ENCODE results near the gene STXBP6.

Gene STXBP6

DNA sequence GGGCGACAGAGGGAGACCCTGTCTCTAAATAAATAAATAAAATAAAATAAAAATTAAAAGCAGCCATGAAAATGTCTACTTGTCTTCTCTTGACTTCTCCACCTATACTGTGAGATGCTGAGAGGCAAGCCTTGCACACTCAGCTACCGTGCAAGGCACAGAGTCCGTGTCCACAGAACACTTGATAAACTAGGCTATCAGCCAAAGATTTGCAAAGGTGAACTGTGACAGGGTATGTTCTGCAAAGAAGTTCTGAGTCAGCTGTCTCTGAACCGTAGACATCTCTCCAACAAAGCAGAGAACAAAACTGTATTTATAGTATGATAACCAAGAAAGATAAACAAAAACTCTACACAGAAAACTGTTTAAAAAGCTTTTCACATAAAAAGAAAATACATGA, 35.5 kb downstream of the STXBP6 start:
- TF ChIP-seq CTCF (IDR thresholded peaks at IDR 0.05; ENCODE audit: low read depth, low read length), result no peak

GRCh38 chr14:25011095-25011494, 38.9 kb downstream of the STXBP6 start:
- no peak overlapping the region for H3K4me3 ChIP-seq (ENCODE audit: low read depth, low read length)
- H3K27me3 ChIP-seq, result no peaks in the 10 kb centered on the region
- no peak for DNase-seq
- H3K9me3 ChIP-seq, result no peaks in the 10 kb centered on the region
- H3K36me3 ChIP-seq, result no peaks in the 10 kb centered on the region
- no peaks in the 10 kb centered on the region for H3K4me1 ChIP-seq
- TF ChIP-seq CTCF (IDR thresholded peaks at IDR 0.05; ENCODE audit: low read depth, low read length), result no peak

More for the DNA sequence above, 35.5 kb downstream of the STXBP6 start:
- no peak for DNase-seq
- H3K9me3 ChIP-seq, result no peaks in the 10 kb centered on the region
- H3K27me3 ChIP-seq, result no peaks in the 10 kb centered on the region
- no peaks in the 10 kb centered on the region for H3K4me1 ChIP-seq
- H3K4me3 ChIP-seq (ENCODE audit: low read depth, low read length), result no peak overlapping the region
- H3K36me3 ChIP-seq, result no peaks in the 10 kb centered on the region

- Histone ChIP-seq H3K27me3 (no peaks in the 10 kb centered on the region), H3K36me3 (no peaks in the 10 kb centered on the region), H3K9me3 (no peaks in the 10 kb centered on the region), H3K4me1 (no peaks in the 10 kb centered on the region), H3K4me3 (ENCODE audit: low read depth, low read length) (no peak overlapping the region)
- TF ChIP-seq CTCF (IDR thresholded peaks at IDR 0.05; ENCODE audit: low read depth, low read length), result no peak
- no peak for DNase-seq
Observed at GRCh38 chr14:25010471-25010870, 39.5 kb downstream of the STXBP6 start.

- no peak for DNase-seq
- no peak for TF ChIP-seq CTCF (IDR thresholded peaks at IDR 0.05; ENCODE audit: low read depth, low read length)
- no peaks in the 10 kb centered on the region for H3K36me3 ChIP-seq
- H3K4me1 ChIP-seq, result no peaks in the 10 kb centered on the region
- no peaks in the 10 kb centered on the region for H3K27me3 ChIP-seq
- H3K4me3 ChIP-seq (ENCODE audit: low read depth, low read length), result no peak overlapping the region
- no peaks in the 10 kb centered on the region for H3K9me3 ChIP-seq
Observed at GRCh38 chr14:25009891-25010290, 40.1 kb downstream of the STXBP6 start.

GRCh38 chr14:25007832-25008231, 42.1 kb downstream of the STXBP6 start:
- Histone ChIP-seq H3K4me1 (no peaks in the 10 kb centered on the region), H3K27me3 (no peaks in the 10 kb centered on the region)
- no peak for DNase-seq

More at GRCh38 chr14:25007832-25008231, 42.1 kb downstream of the STXBP6 start:
- no peak for TF ChIP-seq CTCF (IDR thresholded peaks at IDR 0.05; ENCODE audit: low read depth, low read length)
- Histone ChIP-seq H3K36me3 (no peaks in the 10 kb centered on the region), H3K4me3 (ENCODE audit: low read depth, low read length) (no peak overlapping the region), H3K9me3 (no peaks in the 10 kb centered on the region)

All from BE2C (cell line).